Fibroblast of lung (primary cell): ENCODE results near the gene NUP210.

Source experiments
- EZH2 ChIP-seq: IDR thresholded peaks from 2 replicates; pipeline ENCODE4 v1.5.1; 2012; ENCODE audit warnings: low read length, control low read depth, mild to moderate bottlenecking; ENCODE audit errors: missing control alignments
- TF ChIP-seq, protein P1 (sequence below), 2 donors: IDR thresholded peaks in 1 of 2; conservative IDR thresholded peaks in 1 of 2; 1 replicate in 1 of 2; 2 replicates in 1 of 2; pipeline ENCODE4 v1.5.1; 2011 to 2012; ENCODE audit warnings: low read length in 2 of 2, control low read depth in 1 of 2, inconsistent platforms in 1 of 2, low read depth in 1 of 2, mild to moderate bottlenecking in 1 of 2

DNA sequence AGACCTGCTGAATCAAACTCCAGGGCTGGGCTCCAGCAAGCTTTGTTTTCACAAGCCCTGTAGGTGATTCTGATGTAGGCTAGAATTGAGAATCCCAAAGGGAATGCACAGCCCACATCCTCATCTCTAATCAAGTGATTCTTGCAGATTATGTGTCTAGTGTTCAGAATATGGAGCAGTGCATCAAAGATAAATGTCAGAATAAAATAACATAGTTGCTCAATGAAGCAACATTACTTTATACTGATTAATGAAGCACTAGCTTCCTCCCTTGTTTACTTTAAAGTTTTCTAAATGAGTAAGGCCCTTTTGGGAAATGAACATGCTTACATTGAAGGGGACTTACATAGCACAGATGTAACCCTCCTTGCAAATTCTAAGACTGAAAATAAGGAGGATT is 39.2 kb downstream of the NUP210 start:
- TF ChIP-seq EZH2: no peak
- TF ChIP-seq, protein P1, sequence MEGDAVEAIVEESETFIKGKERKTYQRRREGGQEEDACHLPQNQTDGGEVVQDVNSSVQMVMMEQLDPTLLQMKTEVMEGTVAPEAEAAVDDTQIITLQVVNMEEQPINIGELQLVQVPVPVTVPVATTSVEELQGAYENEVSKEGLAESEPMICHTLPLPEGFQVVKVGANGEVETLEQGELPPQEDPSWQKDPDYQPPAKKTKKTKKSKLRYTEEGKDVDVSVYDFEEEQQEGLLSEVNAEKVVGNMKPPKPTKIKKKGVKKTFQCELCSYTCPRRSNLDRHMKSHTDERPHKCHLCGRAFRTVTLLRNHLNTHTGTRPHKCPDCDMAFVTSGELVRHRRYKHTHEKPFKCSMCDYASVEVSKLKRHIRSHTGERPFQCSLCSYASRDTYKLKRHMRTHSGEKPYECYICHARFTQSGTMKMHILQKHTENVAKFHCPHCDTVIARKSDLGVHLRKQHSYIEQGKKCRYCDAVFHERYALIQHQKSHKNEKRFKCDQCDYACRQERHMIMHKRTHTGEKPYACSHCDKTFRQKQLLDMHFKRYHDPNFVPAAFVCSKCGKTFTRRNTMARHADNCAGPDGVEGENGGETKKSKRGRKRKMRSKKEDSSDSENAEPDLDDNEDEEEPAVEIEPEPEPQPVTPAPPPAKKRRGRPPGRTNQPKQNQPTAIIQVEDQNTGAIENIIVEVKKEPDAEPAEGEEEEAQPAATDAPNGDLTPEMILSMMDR (conservative IDR thresholded peaks at IDR 0.05 in 1 of 2, IDR thresholded peaks at IDR 0.05 in 1 of 2; ENCODE audit: low read depth in 1 of 2, low read length in 2 of 2): no peak
